Measurements from ENCODE around the gene CINP.

DNA sequence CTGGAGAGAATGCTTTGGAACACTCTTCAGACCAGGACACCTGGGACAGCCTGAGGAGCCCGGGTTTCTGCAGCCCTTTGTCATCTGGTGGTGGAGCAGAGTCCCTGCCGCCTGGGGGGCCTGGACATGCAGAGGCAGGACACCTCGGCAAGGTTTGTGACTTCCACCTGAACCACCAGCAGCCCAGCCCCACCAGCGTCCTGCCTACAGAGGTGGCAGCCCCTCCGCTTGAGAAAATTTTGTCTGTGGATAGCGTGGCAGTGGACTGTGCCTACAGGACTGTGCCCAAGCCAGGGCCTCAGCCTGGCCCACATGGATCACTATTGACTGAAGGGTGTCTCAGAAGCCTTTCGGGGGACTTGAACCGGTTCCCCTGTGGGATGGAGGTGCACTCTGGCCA is 21.1 kb downstream of the CINP start:
- TF ChIP-seq, protein P1, sequence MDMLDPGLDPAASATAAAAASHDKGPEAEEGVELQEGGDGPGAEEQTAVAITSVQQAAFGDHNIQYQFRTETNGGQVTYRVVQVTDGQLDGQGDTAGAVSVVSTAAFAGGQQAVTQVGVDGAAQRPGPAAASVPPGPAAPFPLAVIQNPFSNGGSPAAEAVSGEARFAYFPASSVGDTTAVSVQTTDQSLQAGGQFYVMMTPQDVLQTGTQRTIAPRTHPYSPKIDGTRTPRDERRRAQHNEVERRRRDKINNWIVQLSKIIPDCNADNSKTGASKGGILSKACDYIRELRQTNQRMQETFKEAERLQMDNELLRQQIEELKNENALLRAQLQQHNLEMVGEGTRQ (IDR thresholded peaks at IDR 0.05; ENCODE audit: low read depth, low read length), result no peak
- TF ChIP-seq, protein P1 (CRISPR knock-in tag; IDR thresholded peaks at IDR 0.05; ENCODE audit: borderline replicate concordance), result no peak
- TF ChIP-seq, protein P2, sequence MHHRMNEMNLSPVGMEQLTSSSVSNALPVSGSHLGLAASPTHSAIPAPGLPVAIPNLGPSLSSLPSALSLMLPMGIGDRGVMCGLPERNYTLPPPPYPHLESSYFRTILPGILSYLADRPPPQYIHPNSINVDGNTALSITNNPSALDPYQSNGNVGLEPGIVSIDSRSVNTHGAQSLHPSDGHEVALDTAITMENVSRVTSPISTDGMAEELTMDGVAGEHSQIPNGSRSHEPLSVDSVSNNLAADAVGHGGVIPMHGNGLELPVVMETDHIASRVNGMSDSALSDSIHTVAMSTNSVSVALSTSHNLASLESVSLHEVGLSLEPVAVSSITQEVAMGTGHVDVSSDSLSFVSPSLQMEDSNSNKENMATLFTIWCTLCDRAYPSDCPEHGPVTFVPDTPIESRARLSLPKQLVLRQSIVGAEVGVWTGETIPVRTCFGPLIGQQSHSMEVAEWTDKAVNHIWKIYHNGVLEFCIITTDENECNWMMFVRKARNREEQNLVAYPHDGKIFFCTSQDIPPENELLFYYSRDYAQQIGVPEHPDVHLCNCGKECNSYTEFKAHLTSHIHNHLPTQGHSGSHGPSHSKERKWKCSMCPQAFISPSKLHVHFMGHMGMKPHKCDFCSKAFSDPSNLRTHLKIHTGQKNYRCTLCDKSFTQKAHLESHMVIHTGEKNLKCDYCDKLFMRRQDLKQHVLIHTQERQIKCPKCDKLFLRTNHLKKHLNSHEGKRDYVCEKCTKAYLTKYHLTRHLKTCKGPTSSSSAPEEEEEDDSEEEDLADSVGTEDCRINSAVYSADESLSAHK (CRISPR knock-in tag; IDR thresholded peaks at IDR 0.05; ENCODE audit: borderline replicate concordance), result no peak
- TF ChIP-seq BCL6 (CRISPR knock-in tag; IDR thresholded peaks at IDR 0.05), result no peak
